SK-N-SH treated with all-trans-retinoic acid at 6 μM for 48 hours (cell line): Measurements from ENCODE around the gene MAP3K14.

ENCODE experiments used
- BACH2 ChIP-seq: fragments of 250-450 bp; sonication (Bioruptor Pico); IDR thresholded peaks from 2 replicates; pipeline ENCODE4 v1.9.0; 2021; ENCODE audit warnings: mild to moderate bottlenecking, borderline replicate concordance
- CSDC2 ChIP-seq: fragments of 250-450 bp; sonication (Bioruptor Pico); IDR thresholded peaks from 2 replicates; pipeline ENCODE4 v1.5.0; 2020; ENCODE audit warnings: mild to moderate bottlenecking, moderate library complexity
- ESRRG ChIP-seq: fragments of 250-450 bp; sonication (Bioruptor Pico); IDR thresholded peaks from 2 replicates; pipeline ENCODE4 v1.6.1; 2021; ENCODE audit warnings: mild to moderate bottlenecking
- OSR1 ChIP-seq: fragments of 250-450 bp; sonication (Bioruptor Pico); IDR thresholded peaks from 2 replicates; pipeline ENCODE4 v1.8.0; 2022; ENCODE audit warnings: moderate library complexity, mild to moderate bottlenecking, inconsistent platforms
- RARB ChIP-seq: fragments of 250-450 bp; sonication (Bioruptor Pico); IDR thresholded peaks from 2 replicates; pipeline ENCODE4 v1.8.0; 2021; ENCODE audit warnings: mild to moderate bottlenecking, moderate library complexity
- SNAI2 ChIP-seq: fragments of 250-450 bp; sonication (Bioruptor Pico); IDR thresholded peaks from 2 replicates; pipeline ENCODE4 v1.5.0; 2020; ENCODE audit warnings: mild to moderate bottlenecking, moderate library complexity
- TOX ChIP-seq: fragments of 250-450 bp; sonication (Bioruptor Pico); IDR thresholded peaks from 2 replicates; pipeline ENCODE4 v1.8.0; 2021; ENCODE audit warnings: mild to moderate bottlenecking, moderate library complexity, borderline replicate concordance
- ZFP3 ChIP-seq: fragments of 250-450 bp; sonication (Bioruptor Pico); IDR thresholded peaks from 2 replicates; pipeline ENCODE4 v1.5.0; 2020; ENCODE audit warnings: mild to moderate bottlenecking, moderate library complexity
- ZFP30 ChIP-seq: fragments of 450-650 bp; formaldehyde crosslinking; IDR thresholded peaks from 2 replicates; pipeline ENCODE4 v1.5.0; 2022; ENCODE audit warnings: mild to moderate bottlenecking, moderate library complexity
- ZNF70 ChIP-seq: fragments of 450-650 bp; formaldehyde crosslinking; IDR thresholded peaks from 2 replicates; pipeline ENCODE4 v1.5.0; 2020; ENCODE audit warnings: mild to moderate bottlenecking, moderate library complexity
- TF ChIP-seq, protein P1 (sequence below): fragments of 250-450 bp; sonication (Bioruptor Pico); IDR thresholded peaks from 2 replicates; pipeline ENCODE4 v1.8.0; 2020; ENCODE audit warnings: mild to moderate bottlenecking, moderate library complexity, borderline replicate concordance
- TF ChIP-seq, protein P2 (sequence below): fragments of 250-450 bp; sonication (Bioruptor Pico); IDR thresholded peaks from 2 replicates; pipeline ENCODE4 v1.5.1; 2020; ENCODE audit warnings: low read depth, mild to moderate bottlenecking, moderate library complexity

DNA sequence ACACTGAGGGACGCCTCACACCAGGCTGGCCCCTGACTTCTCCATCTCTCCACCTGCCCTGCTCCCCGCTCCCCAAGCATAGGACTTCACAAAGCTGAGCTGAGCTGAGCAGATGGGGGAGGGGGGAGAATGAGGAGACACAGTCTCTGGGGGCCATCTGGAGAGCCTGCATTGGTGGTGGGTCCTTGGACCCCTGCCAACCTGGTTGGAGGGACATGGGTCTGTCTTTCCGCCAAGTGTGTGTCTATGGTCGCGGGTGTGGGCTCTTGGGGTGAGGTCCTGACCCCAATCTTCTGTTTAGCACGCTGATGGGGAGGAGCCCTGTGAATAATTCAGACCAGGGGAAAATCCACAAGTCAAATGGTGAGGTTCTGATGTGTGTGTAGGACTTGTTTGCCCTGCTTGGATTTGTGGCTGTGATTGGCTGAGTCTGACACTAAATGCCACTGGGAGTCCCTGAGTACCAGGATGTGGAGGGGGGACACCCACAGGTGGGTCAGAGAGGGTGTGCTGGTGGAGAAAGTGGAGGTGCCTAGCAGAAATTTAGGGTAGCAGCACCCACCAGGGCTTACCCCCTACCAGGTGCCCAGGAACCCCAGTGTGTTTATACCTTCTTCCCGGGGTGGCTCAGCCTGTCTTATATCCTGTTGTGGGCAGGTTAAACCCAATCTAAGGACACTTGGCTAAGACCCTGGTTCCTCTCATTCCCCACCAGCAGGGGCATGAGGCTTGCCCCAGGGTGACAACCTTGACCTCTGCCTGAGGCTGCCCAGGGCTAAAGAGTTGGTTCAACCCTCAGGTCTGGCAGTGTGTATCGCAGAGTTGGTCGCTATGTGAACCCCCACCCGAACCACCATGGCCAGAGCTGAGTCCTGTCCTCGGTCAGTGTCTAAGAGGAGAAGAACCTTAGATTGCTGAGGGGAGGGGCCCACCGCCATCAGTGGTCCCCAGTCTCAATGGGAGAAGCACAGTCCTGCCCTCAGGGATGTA lies 93.0 kb downstream of the MAP3K14 start:
- TF ChIP-seq RARB (CRISPR knock-in tag) (no peak), SNAI2 (CRISPR knock-in tag) (no peak), ZFP3 (no peak), OSR1 (CRISPR knock-in tag) (no peak), ZFP30 (CRISPR knock-in tag) (no peak), CSDC2 (CRISPR knock-in tag) (no peak), ESRRG (no peak), TOX (no peak), ZNF70 (CRISPR knock-in tag) (no peak), BACH2 (CRISPR knock-in tag) (no peak)
- TF ChIP-seq, protein P1, sequence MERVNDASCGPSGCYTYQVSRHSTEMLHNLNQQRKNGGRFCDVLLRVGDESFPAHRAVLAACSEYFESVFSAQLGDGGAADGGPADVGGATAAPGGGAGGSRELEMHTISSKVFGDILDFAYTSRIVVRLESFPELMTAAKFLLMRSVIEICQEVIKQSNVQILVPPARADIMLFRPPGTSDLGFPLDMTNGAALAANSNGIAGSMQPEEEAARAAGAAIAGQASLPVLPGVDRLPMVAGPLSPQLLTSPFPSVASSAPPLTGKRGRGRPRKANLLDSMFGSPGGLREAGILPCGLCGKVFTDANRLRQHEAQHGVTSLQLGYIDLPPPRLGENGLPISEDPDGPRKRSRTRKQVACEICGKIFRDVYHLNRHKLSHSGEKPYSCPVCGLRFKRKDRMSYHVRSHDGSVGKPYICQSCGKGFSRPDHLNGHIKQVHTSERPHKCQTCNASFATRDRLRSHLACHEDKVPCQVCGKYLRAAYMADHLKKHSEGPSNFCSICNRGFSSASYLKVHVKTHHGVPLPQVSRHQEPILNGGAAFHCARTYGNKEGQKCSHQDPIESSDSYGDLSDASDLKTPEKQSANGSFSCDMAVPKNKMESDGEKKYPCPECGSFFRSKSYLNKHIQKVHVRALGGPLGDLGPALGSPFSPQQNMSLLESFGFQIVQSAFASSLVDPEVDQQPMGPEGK (CRISPR knock-in tag): no peak
- TF ChIP-seq, protein P2, sequence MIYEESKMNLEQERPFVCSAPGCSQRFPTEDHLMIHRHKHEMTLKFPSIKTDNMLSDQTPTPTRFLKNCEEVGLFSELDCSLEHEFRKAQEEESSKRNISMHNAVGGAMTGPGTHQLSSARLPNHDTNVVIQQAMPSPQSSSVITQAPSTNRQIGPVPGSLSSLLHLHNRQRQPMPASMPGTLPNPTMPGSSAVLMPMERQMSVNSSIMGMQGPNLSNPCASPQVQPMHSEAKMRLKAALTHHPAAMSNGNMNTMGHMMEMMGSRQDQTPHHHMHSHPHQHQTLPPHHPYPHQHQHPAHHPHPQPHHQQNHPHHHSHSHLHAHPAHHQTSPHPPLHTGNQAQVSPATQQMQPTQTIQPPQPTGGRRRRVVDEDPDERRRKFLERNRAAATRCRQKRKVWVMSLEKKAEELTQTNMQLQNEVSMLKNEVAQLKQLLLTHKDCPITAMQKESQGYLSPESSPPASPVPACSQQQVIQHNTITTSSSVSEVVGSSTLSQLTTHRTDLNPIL: no peak
